Daoy (cell line): ENCODE results near the gene FAAP100. TPM values are rescaled to one million over a fixed set of nuclear protein-coding genes. Genes with fewer than 3 reads are reported as not detected.

Source experiments
- DNase-seq: peaks from one replicate; pipeline ENCODE4 v3.0.0-alpha.2; 2015; ENCODE audit warnings: low read depth
- total RNA-seq: library from RNA; depleted of rRNA; stranded (reverse); fragments of >200 nt; shearing (Covaris generic); gene quantifications from 2 replicates; pipeline ENCODE4 v1.2.3, GENCODE V29; 2014

FAAP100 gene
- total RNA-seq, 1 experiment from 2014 or later, result 11.7 TPM

GRCh38 chr17:81553616-81554181 is 1.5 kb upstream of the FAAP100 start:
- peak; percentile 96 for DNase-seq

GRCh38 chr17:81553018-81553615 is 964 bp upstream of the FAAP100 start:
- DNase-seq, result peak; percentile 89

GRCh38 chr17:81551458-81552243 is 502 bp downstream of the FAAP100 start:
- no peak for DNase-seq

GRCh38 chr17:81550830-81551457 is 1.2 kb downstream of the FAAP100 start:
- no peak for DNase-seq

GRCh38 chr17:81550285-81550684 is 1.9 kb downstream of the FAAP100 start:
- DNase-seq, result no peak

GRCh38 chr17:81549826-81550225 is 2.3 kb downstream of the FAAP100 start:
- no peak for DNase-seq

- no peak for DNase-seq
These were observed 3.1 kb downstream of the FAAP100 start for GRCh38 chr17:81549031-81549557.

- DNase-seq, result no peak
These were observed 4.6 kb downstream of the FAAP100 start for GRCh38 chr17:81547614-81547982.

GRCh38 chr17:81546906-81547613 is 5.1 kb downstream of the FAAP100 start:
- DNase-seq, result no peak

GRCh38 chr17:81545160-81545949 is 6.8 kb downstream of the FAAP100 start:
- DNase-seq, result no peak

- DNase-seq, result no peak
These were observed 7.7 kb downstream of the FAAP100 start for GRCh38 chr17:81544281-81544974.

- DNase-seq, result no peak
These were observed 8.4 kb downstream of the FAAP100 start for GRCh38 chr17:81543756-81544155.

GRCh38 chr17:81543339-81543675 is 8.8 kb downstream of the FAAP100 start:
- no peak for DNase-seq

- DNase-seq, result no peak
These were observed 9.5 kb downstream of the FAAP100 start for GRCh38 chr17:81542431-81543338.

- no peak for DNase-seq
These were observed 11.0 kb downstream of the FAAP100 start for GRCh38 chr17:81541123-81541522.

GRCh38 chr17:81540676-81541027 is 11.5 kb downstream of the FAAP100 start:
- no peak for DNase-seq

GRCh38 chr17:81539961-81540675 is 12.0 kb downstream of the FAAP100 start:
- DNase-seq, result no peak

GRCh38 chr17:81539571-81539900 is 12.6 kb downstream of the FAAP100 start:
- DNase-seq, result no peak
